HepG2 (cell line): ENCODE data around the gene CHKA. TPM values are rescaled to one million over a fixed set of nuclear protein-coding genes. Genes with fewer than 3 reads are reported as not detected.
A peak's percentile ranks its signal among the peaks of the same experiment; 100 is the strongest.

Source experiments
- ATAC-seq: fragments of 200-7000 bp; cut with Tn5 transposase; 3 replicates; pipeline ENCODE4 v1.9.1; 2020; ENCODE audit warnings: mild to moderate bottlenecking, moderate library complexity
- BruUV-seq: library from RNA; stranded (reverse); fragments of 400-500 nt; replicated peaks from 2 replicates; lab custom pipeline; 2021; lab: Mats Ljungman, UMichigan
- CTCF ChIA-PET: fragments of 300-600 bp; formaldehyde crosslinking; extraction: SDS; loops from one replicate; lab custom pipeline; 2021; ENCODE audit warnings: low total read pairs, inconsistent platforms, low intra/inter-chr PET ratio; lab: Yijun Ruan, JAX
- POLR2A ChIA-PET: fragments of 350-600 bp; sonication (Branson Sonifier 250); formaldehyde crosslinking; loops from one replicate; lab custom pipeline; 2020; ENCODE audit warnings: antibody characterized with exemption, inconsistent platforms; lab: Yijun Ruan, JAX
- DNase-seq: peaks from one replicate; pipeline ENCODE4 v3.0.0-alpha.2; 2015; ENCODE audit warnings: low spot score
- FAIRE-seq: peaks from 3 replicates; lab custom pipeline; 2011; peaks lifted over from hg19 to GRCh38; lab: Jason Lieb, UNC
- H2AFZ ChIP-seq: one replicate; pipeline ENCODE4 v1.6.1; 2011; ENCODE audit warnings: low read length, inconsistent platforms
- H3K27ac ChIP-seq: fragments of 300-600 bp; 3 replicates; pipeline ENCODE4 v1.8.0; 2011; ENCODE audit warnings: mixed run types, mild to moderate bottlenecking, mixed read lengths, low read length, inconsistent platforms; ENCODE audit not compliant: insufficient read depth; ENCODE audit errors: extremely low read length
- H3K27me3 ChIP-seq, 2 experiments: fragments of 200-600 bp in 1 of 2; 2 replicates in 1 of 2; 3 replicates in 1 of 2; pipeline versions ENCODE4 v1.6.0 to v1.8.0; 2011; ENCODE audit warnings: low read length in 2 of 2, mild to moderate bottlenecking in 2 of 2, moderate library complexity in 2 of 2, inconsistent platforms in 1 of 2; ENCODE audit not compliant: insufficient read depth in 2 of 2, control insufficient read depth in 1 of 2
- H3K36me3 ChIP-seq, 2 experiments: fragments of 200-600 bp in 1 of 2; replicated peaks in 1 of 2; 2 replicates in 1 of 2; 3 replicates in 1 of 2; pipeline versions ENCODE4 v1.5.1 to v1.8.0; 2011; ENCODE audit warnings: low read length in 2 of 2, inconsistent platforms in 1 of 2; ENCODE audit not compliant: insufficient read depth in 2 of 2, control insufficient read depth in 1 of 2
- H3K4me1 ChIP-seq: 2 replicates; pipeline ENCODE4 v1.5.1; 2012; ENCODE audit warnings: low read length, inconsistent platforms; ENCODE audit not compliant: insufficient read depth
- H3K4me2 ChIP-seq: 2 replicates; pipeline ENCODE4 v1.6.0; 2011; ENCODE audit warnings: low read depth, low read length, inconsistent platforms
- H3K4me3 ChIP-seq, 3 experiments: fragments of 200-600 bp in 1 of 3; sonication (generic), shearing (Covaris generic) in 1 of 3; replicated peaks in 1 of 3; 2 replicates each; pipeline ENCODE4 v1.5.1; 2011 to 2016; ENCODE audit warnings: low read length in 3 of 3, inconsistent platforms in 2 of 3, low read depth in 2 of 3, mild to moderate bottlenecking in 2 of 3, control low read depth in 1 of 3, mixed read lengths in 1 of 3; ENCODE audit not compliant: insufficient read depth in 1 of 3
- H3K79me2 ChIP-seq: one replicate; pipeline ENCODE4 v1.6.1; 2011; ENCODE audit warnings: low read length, inconsistent platforms; ENCODE audit not compliant: insufficient read depth
- H3K9ac ChIP-seq: 2 replicates; pipeline ENCODE4 v1.6.0; 2011; ENCODE audit warnings: mild to moderate bottlenecking, low read depth, low read length, inconsistent platforms; ENCODE audit not compliant: insufficient read depth
- H3K9me3 ChIP-seq: 2 replicates; pipeline ENCODE4 v1.5.1; 2012; ENCODE audit warnings: mild to moderate bottlenecking, low read length
- H4K20me1 ChIP-seq: 2 replicates; pipeline ENCODE4 v1.6.0; 2011; ENCODE audit warnings: inconsistent platforms, mild to moderate bottlenecking, low read length, moderate library complexity; ENCODE audit not compliant: insufficient read depth
- AFF4 ChIP-seq: sonication (generic); formaldehyde crosslinking; IDR thresholded peaks from 2 replicates; pipeline ENCODE4 v1.4.0; 2020; ENCODE audit warnings: missing genetic modification reagents
- AGO2 ChIP-seq: fragments of 200-400 bp; formaldehyde crosslinking; optimal IDR thresholded peaks from 2 replicates; pipeline ENCODE3; 2017; ENCODE audit warnings: mild to moderate bottlenecking, low read depth, low read length, moderate library complexity
- ASH2L ChIP-seq: fragments of 300-600, 200-600 bp; sonication (generic); IDR thresholded peaks from 2 replicates; pipeline ENCODE4 v1.7.0; 2017; ENCODE audit warnings: low read depth, mild to moderate bottlenecking, moderate library complexity, mixed read lengths, low read length; ENCODE audit not compliant: insufficient read length
- CHD4 ChIP-seq: fragments of 200-600 bp; sonication (generic); IDR thresholded peaks from 2 replicates; pipeline ENCODE4 v1.7.0; 2017; ENCODE audit warnings: mild to moderate bottlenecking, low read length, borderline replicate concordance
- FUBP1 ChIP-seq: sonication (generic); formaldehyde crosslinking; IDR thresholded peaks from 2 replicates; pipeline ENCODE4 v1.5.1; 2020; ENCODE audit warnings: missing genetic modification reagents, mild to moderate bottlenecking, borderline replicate concordance
- GLI4 ChIP-seq: sonication (generic); formaldehyde crosslinking; IDR thresholded peaks from 2 replicates; pipeline ENCODE4 v1.5.1; 2020; ENCODE audit warnings: missing genetic modification reagents, mild to moderate bottlenecking, moderate library complexity, borderline replicate concordance
- HMG20B ChIP-seq: conservative IDR thresholded peaks from 2 replicates; pipeline ENCODE4 v1.6.1; 2016; ENCODE audit warnings: missing genetic modification reagents, missing compliant biosample characterization
- JUND ChIP-seq: sonication (generic); formaldehyde crosslinking; IDR thresholded peaks from 2 replicates; pipeline ENCODE4 v1.8.0; 2022; ENCODE audit warnings: mild to moderate bottlenecking, missing genetic modification reagents
- NFYB ChIP-seq: sonication (generic); formaldehyde crosslinking; IDR thresholded peaks from 2 replicates; pipeline ENCODE4 v1.4.0; 2020; ENCODE audit warnings: missing genetic modification reagents
- RBFOX2 ChIP-seq: fragments of 200-400 bp; formaldehyde crosslinking; IDR thresholded peaks from 2 replicates; pipeline ENCODE4 v1.6.1; 2017; ENCODE audit warnings: low read depth, mild to moderate bottlenecking, low read length
- RFX5 ChIP-seq: IDR thresholded peaks from 2 replicates; pipeline ENCODE4 v1.6.1; 2011; ENCODE audit warnings: low read depth, low read length, improper control_type of control experiment
- SSRP1 ChIP-seq: IDR thresholded peaks from 2 replicates; pipeline ENCODE4 v1.6.1; 2016; ENCODE audit warnings: control low read depth
- ZMAT5 ChIP-seq: sonication (generic); formaldehyde crosslinking; IDR thresholded peaks from 2 replicates; pipeline ENCODE4 v1.5.0; 2020; ENCODE audit warnings: mild to moderate bottlenecking, low read depth, missing genetic modification reagents, borderline replicate concordance
- ZNF225 ChIP-seq: sonication (generic); formaldehyde crosslinking; IDR thresholded peaks from 2 replicates; pipeline ENCODE4 v1.4.0; 2020; ENCODE audit warnings: mild to moderate bottlenecking, missing genetic modification reagents
- ZNF34 ChIP-seq: sonication (generic); formaldehyde crosslinking; IDR thresholded peaks from 2 replicates; pipeline ENCODE4 v1.4.0; 2020; ENCODE audit warnings: mild to moderate bottlenecking, missing genetic modification reagents, borderline replicate concordance
- ZNF720 ChIP-seq: sonication (generic); formaldehyde crosslinking; IDR thresholded peaks from 2 replicates; pipeline ENCODE4 v1.4.0; 2020; ENCODE audit warnings: missing genetic modification reagents
- WGBS: methylation state at CpG from one replicate; pipeline ENCODE4 v1.1.6; 2017; ENCODE audit warnings: low lambda C conversion rate; 5-methylcytosine and 5-hydroxymethylcytosine counted together
- in situ Hi-C: cut with HindIII; loops from 2 replicates; pipeline ENCODE4 v1.10.0; 2017; ENCODE audit warnings: low pct_unique_long_range_greater_than_20kb; ENCODE audit not compliant: extremely low pct_ligation_motif_present
- intact Hi-C: fragments of 100-400 bp; cut with micrococcal nuclease; formaldehyde crosslinking; loops from one replicate; pipeline ENCODE4 v1.10.0; 2022; ENCODE audit not compliant: unreplicated experiment
- polyA plus RNA-seq, 8 experiments: library from polyadenylated mRNA; depleted of rRNA in 3 of 8; stranded (reverse) in 7 of 8; unstranded in 1 of 8; fragments of >200 nt; fragmentation: Illumina TruSeq in 4 of 8; extraction: Trizol in 4 of 8; gene quantifications; 2 replicates each; pipeline versions ENCODE4 v1.2.1 to v1.2.3, GENCODE V29; 2011 to 2016; ENCODE audit warnings: low read depth in 4 of 8, missing spikeins in 1 of 8, mixed read lengths in 1 of 8; ENCODE audit not compliant: insufficient read depth in 1 of 8
- total RNA-seq, 5 experiments: library from RNA; depleted of rRNA; stranded (reverse); fragments of >200 nt; fragmentation: Illumina TruSeq; extraction: Trizol; gene quantifications; 2 replicates each; pipeline ENCODE4 v1.2.3, GENCODE V29; 2016; ENCODE audit warnings: low read depth in 1 of 5

CHKA gene
- total and polyA plus RNA-seq, 2 of the 13 experiments (the other 11 are each of a cell fraction or from before 2014, with no cell fraction given), result 71.6 to 92.7 TPM

GRCh38 chr11:68033708-68034045 is 87.5 kb downstream of the CHKA start:
- BruUV-seq, result no TSS peak
- DNase-seq (no peak), ATAC-seq (no peak), FAIRE-seq (no peak)
- POLR2A ChIA-PET, result no interaction called here
- CTCF ChIA-PET, result no interaction called here
- H3K36me3 ChIP-seq, result peaks cover 8 to 13% of the 10 kb centered on the region in 2 experiments; a peak in 3 of 5 replicates
- H3K4me1 ChIP-seq, result peaks cover 47% of the 10 kb centered on the region
- in situ Hi-C loops (no loop called here), intact Hi-C loops (no loop called here)
- no peak overlapping the region for H3K9ac ChIP-seq
- 100% methylated on average over 9 of the region's 12 CpGs for WGBS
- TF ChIP-seq ZNF720 (no peak), AFF4 (CRISPR knock-in tag) (no peak), GLI4 (CRISPR knock-in tag) (no peak), ASH2L (no peak), ZNF34 (CRISPR knock-in tag) (no peak), JUND (no peak), ZNF225 (no peak), CHD4 (no peak), NFYB (CRISPR knock-in tag) (no peak), ZMAT5 (no peak), SSRP1 (CRISPR knock-in tag) (no peak), HMG20B (CRISPR knock-in tag) (no peak), RFX5 (no peak), AGO2 (peak; percentile 24), FUBP1 (CRISPR knock-in tag) (no peak), RBFOX2 (0 out of 2 replicates have a peak, but pooled peaks have one; percentile 7)
- H3K4me2 ChIP-seq, result no peak overlapping the region
- no peak overlapping the region for H3K4me3 ChIP-seq
- H3K27ac ChIP-seq, result no peak overlapping the region
- no peaks in the 10 kb centered on the region for H3K9me3 ChIP-seq
- no peaks in the 10 kb centered on the region for H4K20me1 ChIP-seq
- H3K27me3 ChIP-seq, result no peaks in the 10 kb centered on the region; a peak in 1 of 5 replicates
- peaks cover 26% of the 10 kb centered on the region for H3K79me2 ChIP-seq
- H2AFZ ChIP-seq, result no peak overlapping the region
